HCT116 (cell line): ENCODE data around the gene SOCS3.

Experiments
- CBX3 ChIP-seq: IDR thresholded peaks from 2 replicates; pipeline ENCODE4 v1.6.1; 2012; ENCODE audit warnings: low read depth
- EGR1 ChIP-seq: IDR thresholded peaks from 2 replicates; pipeline ENCODE4 v1.6.1; 2012; ENCODE audit warnings: low read depth
- EZH2 ChIP-seq: fragments of 200-600 bp; sonication (generic); IDR thresholded peaks from 2 replicates; pipeline ENCODE4 v1.6.1; 2017; ENCODE audit warnings: antibody characterized with exemption, mixed run types
- EZH2phosphoT487 ChIP-seq: fragments of 200-600 bp; IDR thresholded peaks from 2 replicates; pipeline ENCODE4 v1.6.1; 2018; ENCODE audit warnings: antibody characterized with exemption, borderline replicate concordance
- JUND ChIP-seq: IDR thresholded peaks from 2 replicates; pipeline ENCODE4 v1.6.1; 2012
- POLR2A ChIP-seq: IDR thresholded peaks from 2 replicates; pipeline ENCODE4 v1.7.0; 2011; ENCODE audit warnings: borderline replicate concordance; ENCODE audit not compliant: insufficient read depth, insufficient read length; ENCODE audit errors: extremely low read depth
- SP1 ChIP-seq: IDR thresholded peaks from 2 replicates; pipeline ENCODE4 v1.6.1; 2012; ENCODE audit warnings: low read depth
- TCF7L2 ChIP-seq: IDR thresholded peaks from 2 replicates; pipeline ENCODE4 v1.7.0; 2011; ENCODE audit warnings: borderline replicate concordance, inconsistent platforms; ENCODE audit not compliant: insufficient read depth, insufficient read length; ENCODE audit errors: extremely low read depth
- ZNF274 ChIP-seq: fragments of 200-500 bp; sonication (Bioruptor generic); IDR thresholded peaks from 2 replicates; pipeline ENCODE4 v1.6.1; 2014; ENCODE audit warnings: mild to moderate bottlenecking, low read depth, low read length, inconsistent platforms
- TF ChIP-seq, protein P1 (sequence below), 3 experiments: fragments of 200-600 bp in 1 of 3; sonication (generic) in 1 of 3; IDR thresholded peaks in 2 of 3; conservative IDR thresholded peaks in 1 of 3; 2 replicates each; pipeline ENCODE4 v1.5.1; 2012 to 2017; ENCODE audit warnings: low read depth in 2 of 3, low read length in 2 of 3, antibody characterized with exemption in 1 of 3, borderline replicate concordance in 1 of 3, control low read depth in 1 of 3, mild to moderate bottlenecking in 1 of 3, mixed read lengths in 1 of 3, mixed run types in 1 of 3, moderate library complexity in 1 of 3; ENCODE audit not compliant: insufficient read depth in 1 of 3

DNA sequence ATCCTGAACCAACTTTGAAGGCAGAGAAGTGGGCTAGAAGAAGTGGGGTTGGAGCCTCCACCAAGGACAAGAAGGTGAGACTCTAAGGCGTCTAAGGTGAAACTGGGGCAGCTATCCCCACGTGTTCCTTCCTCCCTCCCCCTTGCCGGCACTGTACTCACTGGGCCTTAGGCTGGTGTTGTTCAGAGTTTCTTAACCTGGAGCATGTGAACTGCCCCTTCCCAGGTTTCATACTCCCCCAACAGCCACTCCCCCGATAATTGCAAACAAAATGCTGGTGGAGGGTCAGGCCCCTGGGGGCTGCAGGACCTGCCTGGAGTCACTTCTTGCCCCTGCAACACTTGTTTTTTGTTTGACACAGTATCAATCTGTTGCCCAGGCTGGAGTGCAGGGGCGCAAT, 7.3 kb upstream of the SOCS3 start:
- TF ChIP-seq POLR2A: no peak
- TF ChIP-seq EZH2phosphoT487: no peak
- TF ChIP-seq JUND: no peak
- TF ChIP-seq, protein P1, sequence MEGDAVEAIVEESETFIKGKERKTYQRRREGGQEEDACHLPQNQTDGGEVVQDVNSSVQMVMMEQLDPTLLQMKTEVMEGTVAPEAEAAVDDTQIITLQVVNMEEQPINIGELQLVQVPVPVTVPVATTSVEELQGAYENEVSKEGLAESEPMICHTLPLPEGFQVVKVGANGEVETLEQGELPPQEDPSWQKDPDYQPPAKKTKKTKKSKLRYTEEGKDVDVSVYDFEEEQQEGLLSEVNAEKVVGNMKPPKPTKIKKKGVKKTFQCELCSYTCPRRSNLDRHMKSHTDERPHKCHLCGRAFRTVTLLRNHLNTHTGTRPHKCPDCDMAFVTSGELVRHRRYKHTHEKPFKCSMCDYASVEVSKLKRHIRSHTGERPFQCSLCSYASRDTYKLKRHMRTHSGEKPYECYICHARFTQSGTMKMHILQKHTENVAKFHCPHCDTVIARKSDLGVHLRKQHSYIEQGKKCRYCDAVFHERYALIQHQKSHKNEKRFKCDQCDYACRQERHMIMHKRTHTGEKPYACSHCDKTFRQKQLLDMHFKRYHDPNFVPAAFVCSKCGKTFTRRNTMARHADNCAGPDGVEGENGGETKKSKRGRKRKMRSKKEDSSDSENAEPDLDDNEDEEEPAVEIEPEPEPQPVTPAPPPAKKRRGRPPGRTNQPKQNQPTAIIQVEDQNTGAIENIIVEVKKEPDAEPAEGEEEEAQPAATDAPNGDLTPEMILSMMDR (IDR thresholded peaks at IDR 0.05 in 2 of 3, conservative IDR thresholded peaks at IDR 0.05 in 1 of 3; ENCODE audit: borderline replicate concordance in 1 of 3, insufficient read depth in 1 of 3, low read depth in 2 of 3, low read length in 2 of 3): no peak
- TF ChIP-seq EGR1: no peak
- no peak for TF ChIP-seq EZH2
- no peak for TF ChIP-seq SP1
- no peak for TF ChIP-seq CBX3
- TF ChIP-seq ZNF274: no peak
- no peak for TF ChIP-seq TCF7L2
